T-helper 9 cell (primary cell): Measurements from ENCODE around the gene NRXN2.
"Not testable (repeated sequence)": the region's sequence is repeated elsewhere in the genome, so short reads cannot be mapped to it uniquely, and the experiment has no call there.

Experiments
- DNase-seq: peaks from one replicate; pipeline ENCODE4 v3.0.0-alpha.2; 2020

Gene NRXN2

GRCh38 chr11:64720167-64720566, 2.8 kb downstream of the NRXN2 start:
- no peak for DNase-seq

GRCh38 chr11:64719406-64719805, 3.6 kb downstream of the NRXN2 start:
- DNase-seq, result no peak

- DNase-seq, result no peak
These were observed 4.2 kb downstream of the NRXN2 start for GRCh38 chr11:64718780-64719124.

GRCh38 chr11:64718084-64718779, 4.8 kb downstream of the NRXN2 start:
- DNase-seq, result no peak

- DNase-seq, result no peak
These were observed 5.8 kb downstream of the NRXN2 start for GRCh38 chr11:64717268-64717578.

GRCh38 chr11:64716473-64717267, 6.3 kb downstream of the NRXN2 start:
- DNase-seq, result no peak

GRCh38 chr11:64715756-64716472, 7.1 kb downstream of the NRXN2 start:
- no peak for DNase-seq

- DNase-seq, result no peak
These were observed 7.9 kb downstream of the NRXN2 start for GRCh38 chr11:64715110-64715509.

GRCh38 chr11:64714666-64715065, 8.3 kb downstream of the NRXN2 start:
- no peak for DNase-seq

- DNase-seq, result no peak
These were observed 9.1 kb downstream of the NRXN2 start for GRCh38 chr11:64713781-64714363.

- DNase-seq, result no peak
These were observed 9.8 kb downstream of the NRXN2 start for GRCh38 chr11:64713016-64713707.

- no peak for DNase-seq
These were observed 10.5 kb downstream of the NRXN2 start for GRCh38 chr11:64712430-64713015.

GRCh38 chr11:64711956-64712362, 11.0 kb downstream of the NRXN2 start:
- no peak for DNase-seq

- no peak for DNase-seq
These were observed 11.7 kb downstream of the NRXN2 start for GRCh38 chr11:64711138-64711955.

GRCh38 chr11:64710418-64711137, 12.4 kb downstream of the NRXN2 start:
- DNase-seq, result no peak

- DNase-seq, result no peak
These were observed 17.5 kb downstream of the NRXN2 start for GRCh38 chr11:64705501-64705900.

- no peak for DNase-seq
These were observed 19.9 kb downstream of the NRXN2 start for GRCh38 chr11:64703048-64703447.

GRCh38 chr11:64701956-64702355, 21.0 kb downstream of the NRXN2 start:
- DNase-seq, result not testable (repeated sequence)

- DNase-seq, result no peak
These were observed 24.6 kb downstream of the NRXN2 start for GRCh38 chr11:64698427-64698826.

GRCh38 chr11:64697663-64698375, 25.2 kb downstream of the NRXN2 start:
- no peak for DNase-seq
